Measurements from ENCODE around the gene MRNIP. TPM values are rescaled to one million over a fixed set of nuclear protein-coding genes. Genes with fewer than 3 reads are reported as not detected.

Gene MRNIP
- polyA plus RNA-seq, 1 experiment: 16.0 TPM

DNA sequence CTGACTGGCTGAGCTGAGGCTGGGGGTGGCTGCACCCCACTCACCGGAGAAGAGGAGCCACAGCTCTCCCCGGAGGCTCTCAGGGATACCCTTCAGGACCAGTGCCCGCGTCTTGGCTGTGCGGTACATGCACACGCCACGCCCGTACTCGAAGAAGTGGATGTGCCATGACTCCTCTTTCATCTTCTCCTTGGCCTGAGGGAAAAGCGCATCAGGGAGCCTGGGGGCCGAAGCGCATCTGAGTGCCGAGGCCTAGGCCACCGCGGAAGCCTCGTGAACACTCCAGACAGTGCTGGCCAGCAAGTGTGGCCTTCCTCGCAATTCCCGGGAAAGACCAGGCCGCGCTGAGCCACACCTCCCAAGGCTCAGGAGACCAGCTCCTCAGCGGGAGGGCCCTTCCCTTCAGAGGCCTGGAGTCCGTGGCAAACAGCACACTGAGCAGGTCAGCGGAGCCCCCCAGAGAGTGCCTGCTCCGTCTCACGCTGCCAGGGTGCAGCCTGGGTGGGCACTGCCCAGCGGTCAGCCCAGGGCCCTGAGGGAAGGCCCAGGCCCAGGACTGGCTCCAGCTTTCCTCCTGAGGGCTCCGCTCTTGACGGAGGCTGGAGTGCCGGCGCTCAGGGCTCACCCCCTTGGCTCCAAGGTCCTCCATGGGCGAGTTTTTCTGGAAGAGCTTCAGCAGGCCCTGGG lies 20.5 kb upstream of the MRNIP start:
- peaks cover 14% of the 10 kb centered on the region for H3K9me3 ChIP-seq (ENCODE audit: control insufficient read depth, insufficient read depth, low read length)
- no peaks in the 10 kb centered on the region for H3K27me3 ChIP-seq (ENCODE audit: control insufficient read depth, insufficient read depth, low read length)
- DNase-seq (ENCODE audit: low read depth, low spot score): no peak
- CTCF ChIA-PET: interaction anchor here (1.6 kb wide), 1 partner anchor 116 kb away, joined by 6 read pairs; no protein-coding TSS in a partner anchor
- POLR2A ChIA-PET: no interaction called here
- TF ChIP-seq, protein P1, sequence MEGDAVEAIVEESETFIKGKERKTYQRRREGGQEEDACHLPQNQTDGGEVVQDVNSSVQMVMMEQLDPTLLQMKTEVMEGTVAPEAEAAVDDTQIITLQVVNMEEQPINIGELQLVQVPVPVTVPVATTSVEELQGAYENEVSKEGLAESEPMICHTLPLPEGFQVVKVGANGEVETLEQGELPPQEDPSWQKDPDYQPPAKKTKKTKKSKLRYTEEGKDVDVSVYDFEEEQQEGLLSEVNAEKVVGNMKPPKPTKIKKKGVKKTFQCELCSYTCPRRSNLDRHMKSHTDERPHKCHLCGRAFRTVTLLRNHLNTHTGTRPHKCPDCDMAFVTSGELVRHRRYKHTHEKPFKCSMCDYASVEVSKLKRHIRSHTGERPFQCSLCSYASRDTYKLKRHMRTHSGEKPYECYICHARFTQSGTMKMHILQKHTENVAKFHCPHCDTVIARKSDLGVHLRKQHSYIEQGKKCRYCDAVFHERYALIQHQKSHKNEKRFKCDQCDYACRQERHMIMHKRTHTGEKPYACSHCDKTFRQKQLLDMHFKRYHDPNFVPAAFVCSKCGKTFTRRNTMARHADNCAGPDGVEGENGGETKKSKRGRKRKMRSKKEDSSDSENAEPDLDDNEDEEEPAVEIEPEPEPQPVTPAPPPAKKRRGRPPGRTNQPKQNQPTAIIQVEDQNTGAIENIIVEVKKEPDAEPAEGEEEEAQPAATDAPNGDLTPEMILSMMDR (IDR thresholded peaks at IDR 0.05; ENCODE audit: low read depth, low read length): no peak
- no peak overlapping the region for H3K4me3 ChIP-seq (ENCODE audit: low read depth, low read length)
- no peak overlapping the region for H3K27ac ChIP-seq (ENCODE audit: low read depth, low read length)

DNA sequence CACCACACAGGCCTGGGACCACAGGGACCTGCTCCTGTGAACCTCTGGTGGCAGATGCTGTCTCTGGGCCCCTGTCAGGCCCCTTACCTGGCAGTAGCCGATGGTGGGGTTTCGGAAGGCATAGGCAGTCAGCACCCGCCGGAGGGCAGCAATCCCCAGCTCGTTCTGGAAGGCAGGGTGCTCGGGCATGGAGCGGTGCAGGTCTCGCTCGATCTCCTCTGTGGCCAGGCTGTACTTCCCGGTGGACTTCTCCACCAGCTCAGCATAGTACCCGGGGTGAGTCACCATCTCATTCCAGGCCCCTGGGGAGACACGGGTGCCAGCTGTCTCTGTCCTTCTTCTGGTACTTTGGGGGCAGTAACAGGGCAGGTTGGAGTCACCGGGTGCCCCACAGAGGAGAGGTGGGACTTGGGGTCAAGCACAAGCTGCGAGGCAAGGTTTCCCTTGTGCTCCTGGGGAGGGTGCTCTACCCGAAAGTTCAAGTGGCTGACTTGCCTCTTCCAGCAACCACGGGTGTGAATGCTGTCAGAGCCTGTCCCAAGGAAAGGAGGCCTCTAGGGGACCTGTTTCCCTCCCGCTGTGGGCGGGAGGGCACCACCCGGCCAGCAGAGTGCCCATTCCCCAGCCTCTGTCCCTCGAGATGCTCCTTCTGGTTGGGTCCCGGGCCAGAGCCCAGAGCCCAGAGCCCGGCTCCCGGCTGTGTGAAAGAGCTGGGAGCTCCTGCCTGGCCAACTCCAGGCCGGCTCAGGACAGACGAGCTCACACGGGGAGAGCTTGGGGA lies 19.8 kb upstream of the MRNIP start:
- TF ChIP-seq, protein P1 (IDR thresholded peaks at IDR 0.05; ENCODE audit: low read depth, low read length): no peak
- no peak overlapping the region for H3K4me3 ChIP-seq (ENCODE audit: low read depth, low read length)
- no peak for DNase-seq (ENCODE audit: low read depth, low spot score)
- peaks cover 8% of the 10 kb centered on the region for H3K9me3 ChIP-seq (ENCODE audit: control insufficient read depth, insufficient read depth, low read length)
- H3K27ac ChIP-seq (ENCODE audit: low read depth, low read length): no peak overlapping the region
- H3K27me3 ChIP-seq (ENCODE audit: control insufficient read depth, insufficient read depth, low read length): no peaks in the 10 kb centered on the region
- POLR2A ChIA-PET: no interaction called here
- CTCF ChIA-PET: interaction anchor here (1.6 kb wide), 1 partner anchor 116 kb away, joined by 6 read pairs; no protein-coding TSS in a partner anchor

DNA sequence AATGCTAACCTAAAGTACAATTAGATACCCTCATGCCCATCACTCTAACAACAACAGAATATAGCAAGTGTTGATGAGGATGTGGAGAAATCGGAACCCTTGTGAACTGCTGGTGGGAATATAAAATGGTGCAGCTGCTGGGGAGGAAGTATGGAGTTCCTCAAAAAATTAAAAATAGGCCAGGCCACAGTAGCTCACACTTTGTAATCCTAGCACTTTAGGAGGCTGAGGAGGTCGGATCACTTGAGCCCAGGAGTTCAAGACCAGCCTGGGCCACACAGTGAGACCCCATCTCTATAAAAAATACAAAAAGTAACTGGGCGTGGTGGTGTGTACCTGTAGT lies 18.0 kb upstream of the MRNIP start:
- ChIA-PET CTCF (no interaction called here), POLR2A (no interaction called here)
- no peaks in the 10 kb centered on the region; the same call in 1 of the 2 replicates for H3K9me3 ChIP-seq (ENCODE audit: control insufficient read depth, insufficient read depth, low read length)
- TF ChIP-seq, protein P1 (IDR thresholded peaks at IDR 0.05; ENCODE audit: low read depth, low read length): no peak
- H3K27me3 ChIP-seq (ENCODE audit: control insufficient read depth, insufficient read depth, low read length): no peaks in the 10 kb centered on the region
- no peak for DNase-seq (ENCODE audit: low read depth, low spot score)
- no peak overlapping the region for H3K4me3 ChIP-seq (ENCODE audit: low read depth, low read length)
- no peak overlapping the region for H3K27ac ChIP-seq (ENCODE audit: low read depth, low read length)

DNA sequence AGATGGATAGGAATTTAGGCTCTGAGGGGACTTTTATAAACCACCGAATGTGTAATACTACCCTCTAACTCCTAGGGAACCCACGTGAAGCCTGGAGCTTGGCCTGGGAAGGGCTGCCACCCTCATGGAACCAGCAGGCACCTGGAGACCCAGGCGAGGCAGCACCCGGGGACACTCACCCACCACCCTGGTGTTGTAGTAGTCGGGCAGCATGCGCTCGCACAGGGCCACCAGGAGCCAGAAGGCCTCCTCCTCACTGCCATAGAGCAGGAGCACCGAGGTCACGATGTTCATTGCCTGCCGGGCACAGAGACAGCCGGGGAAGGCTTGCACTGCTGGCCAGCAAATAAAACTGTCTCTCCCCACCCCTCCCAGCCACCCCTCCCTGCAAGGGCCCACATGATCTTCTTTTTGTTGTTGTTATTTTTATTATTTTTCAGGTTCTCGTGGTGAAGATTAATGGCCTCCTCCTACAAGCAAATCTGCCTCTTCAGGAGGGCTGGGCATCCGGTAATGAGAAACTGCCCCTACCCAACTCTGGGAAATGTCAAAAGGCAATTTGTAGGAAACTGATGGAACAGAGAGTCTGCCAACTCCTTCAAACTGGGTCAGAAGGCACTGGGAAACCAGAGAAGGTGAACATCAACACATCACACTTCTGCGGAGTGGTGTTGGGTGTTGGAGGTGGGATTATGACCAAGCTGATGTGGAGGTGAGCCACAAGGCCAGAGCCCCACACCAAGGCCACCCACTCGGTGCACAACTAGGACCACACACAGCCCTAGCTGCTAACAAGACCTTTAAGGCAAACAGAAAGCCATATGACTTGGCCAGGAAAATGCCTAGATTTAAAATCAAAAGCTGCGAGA lies 17.4 kb upstream of the MRNIP start:
- POLR2A ChIA-PET: no interaction called here
- Histone ChIP-seq H3K27ac (ENCODE audit: low read depth, low read length) (no peak overlapping the region), H3K4me3 (ENCODE audit: low read depth, low read length) (no peak overlapping the region), H3K27me3 (ENCODE audit: control insufficient read depth, insufficient read depth, low read length) (no peaks in the 10 kb centered on the region), H3K9me3 (ENCODE audit: control insufficient read depth, insufficient read depth, low read length) (no peaks in the 10 kb centered on the region; the same call in 1 of the 2 replicates)
- CTCF ChIA-PET: no interaction called here
- no peak for DNase-seq (ENCODE audit: low read depth, low spot score)
- TF ChIP-seq, protein P1 (IDR thresholded peaks at IDR 0.05; ENCODE audit: low read depth, low read length): no peak

Measured in AG04450 (cell line).